ENCODE data around the gene FMNL2.

- TF ChIP-seq, protein P1, sequence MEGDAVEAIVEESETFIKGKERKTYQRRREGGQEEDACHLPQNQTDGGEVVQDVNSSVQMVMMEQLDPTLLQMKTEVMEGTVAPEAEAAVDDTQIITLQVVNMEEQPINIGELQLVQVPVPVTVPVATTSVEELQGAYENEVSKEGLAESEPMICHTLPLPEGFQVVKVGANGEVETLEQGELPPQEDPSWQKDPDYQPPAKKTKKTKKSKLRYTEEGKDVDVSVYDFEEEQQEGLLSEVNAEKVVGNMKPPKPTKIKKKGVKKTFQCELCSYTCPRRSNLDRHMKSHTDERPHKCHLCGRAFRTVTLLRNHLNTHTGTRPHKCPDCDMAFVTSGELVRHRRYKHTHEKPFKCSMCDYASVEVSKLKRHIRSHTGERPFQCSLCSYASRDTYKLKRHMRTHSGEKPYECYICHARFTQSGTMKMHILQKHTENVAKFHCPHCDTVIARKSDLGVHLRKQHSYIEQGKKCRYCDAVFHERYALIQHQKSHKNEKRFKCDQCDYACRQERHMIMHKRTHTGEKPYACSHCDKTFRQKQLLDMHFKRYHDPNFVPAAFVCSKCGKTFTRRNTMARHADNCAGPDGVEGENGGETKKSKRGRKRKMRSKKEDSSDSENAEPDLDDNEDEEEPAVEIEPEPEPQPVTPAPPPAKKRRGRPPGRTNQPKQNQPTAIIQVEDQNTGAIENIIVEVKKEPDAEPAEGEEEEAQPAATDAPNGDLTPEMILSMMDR (IDR thresholded peaks at IDR 0.05), result no peak
- no peak for TF ChIP-seq POLR2A (IDR thresholded peaks at IDR 0.05)
Measured at GRCh38 chr2:152543717-152544116, 208.7 kb downstream of the FMNL2 start.

Data from thyroid gland (tissue), 4 donors.